Endothelial cell of umbilical vein (primary cell): ENCODE results near the gene PPP2R5B. TPM values are rescaled to one million over a fixed set of nuclear protein-coding genes. Genes with fewer than 3 reads are reported as not detected.

Source experiments
- BruUV-seq: library from RNA; stranded (reverse); fragments of 400-500 nt; replicated peaks from 2 replicates; lab custom pipeline; 2021; lab: Mats Ljungman, UMichigan
- CTCF ChIA-PET: fragments of 300-600, 350-600 bp; sonication (Branson Sonifier 250); formaldehyde crosslinking; loops from one replicate; lab custom pipeline; 2021; ENCODE audit warnings: antibody characterized with exemption, inconsistent platforms; lab: Charles Lee
- POLR2A ChIA-PET: fragments of 300-600, 350-600 bp; sonication (Branson Sonifier 250); formaldehyde crosslinking; loops from one replicate; lab custom pipeline; 2021; ENCODE audit warnings: antibody characterized with exemption, inconsistent platforms; lab: Charles Lee
- DNase-seq: peaks from one replicate; pipeline ENCODE4 v3.0.0-alpha.2; 2011; ENCODE audit warnings: low read depth, low spot score
- FAIRE-seq: peaks from 2 replicates; lab custom pipeline; 2011; peaks lifted over from hg19 to GRCh38; lab: Jason Lieb, UNC
- H2AFZ ChIP-seq: 2 replicates; pipeline ENCODE4 v1.6.0; 2012; ENCODE audit warnings: low read depth, low read length, control low read depth, inconsistent platforms
- H3K27ac ChIP-seq: 2 replicates; pipeline ENCODE4 v1.5.1; 2011; ENCODE audit warnings: low read depth, mild to moderate bottlenecking, control low read depth, low read length, moderate library complexity; ENCODE audit not compliant: insufficient read depth
- H3K27me3 ChIP-seq, 2 experiments: 2 replicates each; pipeline versions ENCODE4 v1.6.0 to v1.6.1; 2011; ENCODE audit warnings: low read length in 2 of 2, mixed read lengths in 1 of 2; ENCODE audit not compliant: control insufficient read depth in 2 of 2, insufficient read depth in 2 of 2
- H3K36me3 ChIP-seq, 2 experiments: 2 replicates in 1 of 2; 3 replicates in 1 of 2; pipeline ENCODE4 v1.5.1; 2011; ENCODE audit warnings: low read length in 2 of 2, mild to moderate bottlenecking in 1 of 2, moderate library complexity in 1 of 2; ENCODE audit not compliant: control insufficient read depth in 2 of 2, insufficient read depth in 2 of 2; ENCODE audit errors: extremely low read depth in 1 of 2
- H3K4me1 ChIP-seq: 3 replicates; pipeline ENCODE4 v1.5.1; 2011; ENCODE audit warnings: mild to moderate bottlenecking, low read length; ENCODE audit not compliant: control insufficient read depth, insufficient read depth; ENCODE audit errors: extremely low read depth
- H3K4me2 ChIP-seq: 2 replicates; pipeline ENCODE4 v1.6.1; 2011; ENCODE audit warnings: low read length, control low read depth, mixed read lengths; ENCODE audit not compliant: insufficient read depth
- H3K4me3 ChIP-seq, 3 experiments: fragments of 200-600 bp in 1 of 3; sonication (generic), shearing (Covaris generic) in 1 of 3; replicated peaks in 1 of 3; 2 replicates each; pipeline ENCODE4 v1.5.1; 2011 to 2016; ENCODE audit warnings: control low read depth in 3 of 3, low read length in 3 of 3, mild to moderate bottlenecking in 2 of 3, inconsistent platforms in 1 of 3, low read depth in 1 of 3, moderate library complexity in 1 of 3; ENCODE audit not compliant: insufficient read depth in 1 of 3
- H3K79me2 ChIP-seq: 2 replicates; pipeline ENCODE4 v1.6.0; 2012; ENCODE audit warnings: low read length, inconsistent platforms; ENCODE audit not compliant: control insufficient read depth, insufficient read depth
- H3K9ac ChIP-seq: replicated peaks from 2 replicates; pipeline ENCODE3; 2011; ENCODE audit warnings: low read length, control low read depth; ENCODE audit not compliant: insufficient read depth; ENCODE audit errors: extremely low read depth
- H3K9me1 ChIP-seq: replicated peaks from 3 replicates; pipeline ENCODE4 v1.6.0; 2011; ENCODE audit warnings: mild to moderate bottlenecking, low read length; ENCODE audit not compliant: control insufficient read depth, insufficient read depth; ENCODE audit errors: extremely low read depth
- H3K9me3 ChIP-seq: replicated peaks from 2 replicates; pipeline ENCODE4 v1.5.1; 2012; ENCODE audit warnings: low read length, inconsistent platforms; ENCODE audit not compliant: control insufficient read depth, insufficient read depth
- H4K20me1 ChIP-seq: replicated peaks from 2 replicates; pipeline ENCODE3; 2011; ENCODE audit warnings: mild to moderate bottlenecking, low read length; ENCODE audit not compliant: control insufficient read depth, insufficient read depth; ENCODE audit errors: extremely low read depth
- EZH2 ChIP-seq: IDR thresholded peaks from 2 replicates; pipeline ENCODE4 v1.6.1; 2012; ENCODE audit warnings: borderline replicate concordance, low read depth, mild to moderate bottlenecking, moderate library complexity, low read length, inconsistent platforms; ENCODE audit not compliant: severe bottlenecking
- FOS ChIP-seq: IDR thresholded peaks from 2 replicates; pipeline ENCODE4 v1.6.1; 2011; ENCODE audit warnings: mild to moderate bottlenecking, low read length, moderate library complexity, borderline replicate concordance; ENCODE audit not compliant: insufficient read depth
- GATA2 ChIP-seq: IDR thresholded peaks from 2 replicates; pipeline ENCODE4 v1.7.0; 2011; ENCODE audit warnings: low read depth, mild to moderate bottlenecking, moderate library complexity, mixed read lengths, low read length; ENCODE audit not compliant: insufficient read length, insufficient read depth
- MAX ChIP-seq: IDR thresholded peaks from 2 replicates; pipeline ENCODE4 v1.6.1; 2011; ENCODE audit not compliant: insufficient read depth, insufficient read length
- POLR2AphosphoS5 ChIP-seq: IDR thresholded peaks from 2 replicates; pipeline ENCODE4 v1.6.1; 2012; ENCODE audit warnings: low read depth, mild to moderate bottlenecking, control low read depth, low read length, moderate library complexity; ENCODE audit not compliant: insufficient read depth
- dilution Hi-C: fragments of 300-500 bp; cut with MboI; formaldehyde crosslinking; loops from one replicate; pipeline ENCODE4 v1.15.0; 2019; ENCODE audit warnings: low sequenced_read_pairs; ENCODE audit not compliant: extremely low pct_ligation_motif_present
- intact Hi-C: fragments of 100-400 bp; cut with micrococcal nuclease; formaldehyde crosslinking; loops from one replicate; pipeline ENCODE4 v1.10.0; 2022
- polyA plus RNA-seq, 4 experiments: library from polyadenylated mRNA; depleted of rRNA in 3 of 4; stranded (reverse) in 3 of 4; unstranded in 1 of 4; fragments of >200 nt; gene quantifications; 2 replicates each; pipeline versions ENCODE4 v1.2.1 to v1.2.3, GENCODE V29; 2011 to 2012; ENCODE audit warnings: missing spikeins in 1 of 4
- total RNA-seq: library from RNA; stranded (reverse); gene quantifications from 2 replicates; pipeline ENCODE4 v1.2.3, GENCODE V29; 2021

Gene PPP2R5B
- total and polyA plus RNA-seq, 2 donors (not counting 3 experiments of a cell fraction or from before 2014, with no cell fraction given), result 17.6 to 17.8 TPM

GRCh38 chr11:64960719-64961118, 36.2 kb downstream of the PPP2R5B start:
- dilution Hi-C loops, result no loop called here
- CTCF ChIA-PET, result no interaction called here

GRCh38 chr11:64963072-64963631, 38.7 kb downstream of the PPP2R5B start:
- FAIRE-seq, result no peak
- Histone ChIP-seq H3K9me1 (no peaks in the 10 kb centered on the region), H3K9ac (no peak overlapping the region), H3K79me2 (no peaks in the 10 kb centered on the region), H3K4me3 (no peak overlapping the region), H3K4me1 (no peaks in the 10 kb centered on the region), H3K9me3 (no peaks in the 10 kb centered on the region), H2AFZ (no peak overlapping the region), H3K4me2 (no peak overlapping the region), H3K36me3 (no peaks in the 10 kb centered on the region), H4K20me1 (no peaks in the 10 kb centered on the region), H3K27ac (no peak overlapping the region), H3K27me3 (peaks cover 4 to 10% of the 10 kb centered on the region in 2 experiments)
- POLR2A ChIA-PET, result no interaction called here
- DNase-seq, result no peak
- dilution Hi-C loops (no loop called here), intact Hi-C loops (no loop called here)
- BruUV-seq, result no TSS peak
- TF ChIP-seq POLR2AphosphoS5 (no peak), GATA2 (no peak), MAX (no peak), FOS (no peak), EZH2 (no peak)
- CTCF ChIA-PET, result interaction anchor here (0.7 to 1.9 kb wide), 4 partner anchors 9 to 33 kb away, joined by 3 to 8 read pairs (median 4); partner anchors contain the start of genes BATF2 and GPHA2

More at GRCh38 chr11:64960719-64961118, 36.2 kb downstream of the PPP2R5B start:
- Histone ChIP-seq H3K79me2 (no peaks in the 10 kb centered on the region), H3K27ac (no peak overlapping the region), H3K9me3 (no peaks in the 10 kb centered on the region), H2AFZ (no peak overlapping the region), H3K9me1 (no peaks in the 10 kb centered on the region), H3K4me2 (no peak overlapping the region), H3K4me1 (no peaks in the 10 kb centered on the region), H3K4me3 (no peak overlapping the region), H3K36me3 (no peaks in the 10 kb centered on the region), H3K27me3 (peaks cover 4 to 10% of the 10 kb centered on the region in 2 experiments), H4K20me1 (no peaks in the 10 kb centered on the region), H3K9ac (no peak overlapping the region)
- DNase-seq (no peak), FAIRE-seq (no peak)
- no peak for TF ChIP-seq MAX
- TF ChIP-seq EZH2, result no peak
- no peak for TF ChIP-seq GATA2
- no peak for TF ChIP-seq POLR2AphosphoS5
- intact Hi-C loops, result no loop called here
- POLR2A ChIA-PET, result no interaction called here
- no TSS peak for BruUV-seq
